ENCODE measurements around the gene RTN4IP1. TPM values are rescaled to one million over a fixed set of nuclear protein-coding genes. Genes with fewer than 3 reads are reported as not detected.

Gene RTN4IP1
- total and polyA plus RNA-seq, 2 of the 13 experiments (the other 11 are each of a cell fraction or from before 2014, with no cell fraction given), result 5.5 to 17.2 TPM

GRCh38 chr6:106613590-106613989, 15.7 kb downstream of the RTN4IP1 start (continued):
- TF ChIP-seq, protein P1, sequence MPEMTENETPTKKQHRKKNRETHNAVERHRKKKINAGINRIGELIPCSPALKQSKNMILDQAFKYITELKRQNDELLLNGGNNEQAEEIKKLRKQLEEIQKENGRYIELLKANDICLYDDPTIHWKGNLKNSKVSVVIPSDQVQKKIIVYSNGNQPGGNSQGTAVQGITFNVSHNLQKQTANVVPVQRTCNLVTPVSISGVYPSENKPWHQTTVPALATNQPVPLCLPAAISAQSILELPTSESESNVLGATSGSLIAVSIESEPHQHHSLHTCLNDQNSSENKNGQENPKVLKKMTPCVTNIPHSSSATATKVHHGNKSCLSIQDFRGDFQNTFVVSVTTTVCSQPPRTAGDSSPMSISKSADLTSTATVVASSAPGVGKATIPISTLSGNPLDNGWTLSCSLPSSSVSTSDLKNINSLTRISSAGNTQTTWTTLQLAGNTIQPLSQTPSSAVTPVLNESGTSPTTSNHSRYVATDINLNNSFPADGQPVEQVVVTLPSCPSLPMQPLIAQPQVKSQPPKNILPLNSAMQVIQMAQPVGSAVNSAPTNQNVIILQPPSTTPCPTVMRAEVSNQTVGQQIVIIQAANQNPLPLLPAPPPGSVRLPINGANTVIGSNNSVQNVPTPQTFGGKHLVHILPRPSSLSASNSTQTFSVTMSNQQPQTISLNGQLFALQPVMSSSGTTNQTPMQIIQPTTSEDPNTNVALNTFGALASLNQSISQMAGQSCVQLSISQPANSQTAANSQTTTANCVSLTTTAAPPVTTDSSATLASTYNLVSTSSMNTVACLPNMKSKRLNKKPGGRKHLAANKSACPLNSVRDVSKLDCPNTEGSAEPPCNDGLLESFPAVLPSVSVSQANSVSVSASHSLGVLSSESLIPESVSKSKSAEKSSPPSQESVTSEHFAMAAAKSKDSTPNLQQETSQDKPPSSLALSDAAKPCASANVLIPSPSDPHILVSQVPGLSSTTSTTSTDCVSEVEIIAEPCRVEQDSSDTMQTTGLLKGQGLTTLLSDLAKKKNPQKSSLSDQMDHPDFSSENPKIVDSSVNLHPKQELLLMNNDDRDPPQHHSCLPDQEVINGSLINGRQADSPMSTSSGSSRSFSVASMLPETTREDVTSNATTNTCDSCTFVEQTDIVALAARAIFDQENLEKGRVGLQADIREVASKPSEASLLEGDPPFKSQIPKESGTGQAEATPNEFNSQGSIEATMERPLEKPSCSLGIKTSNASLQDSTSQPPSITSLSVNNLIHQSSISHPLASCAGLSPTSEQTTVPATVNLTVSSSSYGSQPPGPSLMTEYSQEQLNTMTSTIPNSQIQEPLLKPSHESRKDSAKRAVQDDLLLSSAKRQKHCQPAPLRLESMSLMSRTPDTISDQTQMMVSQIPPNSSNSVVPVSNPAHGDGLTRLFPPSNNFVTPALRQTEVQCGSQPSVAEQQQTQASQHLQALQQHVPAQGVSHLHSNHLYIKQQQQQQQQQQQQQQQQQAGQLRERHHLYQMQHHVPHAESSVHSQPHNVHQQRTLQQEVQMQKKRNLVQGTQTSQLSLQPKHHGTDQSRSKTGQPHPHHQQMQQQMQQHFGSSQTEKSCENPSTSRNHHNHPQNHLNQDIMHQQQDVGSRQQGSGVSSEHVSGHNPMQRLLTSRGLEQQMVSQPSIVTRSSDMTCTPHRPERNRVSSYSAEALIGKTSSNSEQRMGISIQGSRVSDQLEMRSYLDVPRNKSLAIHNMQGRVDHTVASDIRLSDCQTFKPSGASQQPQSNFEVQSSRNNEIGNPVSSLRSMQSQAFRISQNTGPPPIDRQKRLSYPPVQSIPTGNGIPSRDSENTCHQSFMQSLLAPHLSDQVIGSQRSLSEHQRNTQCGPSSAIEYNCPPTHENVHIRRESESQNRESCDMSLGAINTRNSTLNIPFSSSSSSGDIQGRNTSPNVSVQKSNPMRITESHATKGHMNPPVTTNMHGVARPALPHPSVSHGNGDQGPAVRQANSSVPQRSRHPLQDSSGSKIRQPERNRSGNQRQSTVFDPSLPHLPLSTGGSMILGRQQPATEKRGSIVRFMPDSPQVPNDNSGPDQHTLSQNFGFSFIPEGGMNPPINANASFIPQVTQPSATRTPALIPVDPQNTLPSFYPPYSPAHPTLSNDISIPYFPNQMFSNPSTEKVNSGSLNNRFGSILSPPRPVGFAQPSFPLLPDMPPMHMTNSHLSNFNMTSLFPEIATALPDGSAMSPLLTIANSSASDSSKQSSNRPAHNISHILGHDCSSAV (CRISPR knock-in tag; IDR thresholded peaks at IDR 0.05; ENCODE audit: borderline replicate concordance), result no peak
- TF ChIP-seq, protein P2, sequence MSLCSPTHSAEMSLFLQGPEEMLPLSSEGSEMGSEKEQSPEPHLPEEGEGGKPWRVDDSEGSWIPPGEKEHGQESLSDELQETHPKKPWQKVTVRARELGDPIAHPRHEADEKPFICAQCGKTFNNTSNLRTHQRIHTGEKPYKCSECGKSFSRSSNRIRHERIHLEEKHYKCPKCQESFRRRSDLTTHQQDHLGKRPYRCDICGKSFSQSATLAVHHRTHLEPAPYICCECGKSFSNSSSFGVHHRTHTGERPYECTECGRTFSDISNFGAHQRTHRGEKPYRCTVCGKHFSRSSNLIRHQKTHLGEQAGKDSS (CRISPR knock-in tag; IDR thresholded peaks at IDR 0.05; ENCODE audit: borderline replicate concordance, low read depth), result no peak
- TF ChIP-seq GTF2F1 (IDR thresholded peaks at IDR 0.05; ENCODE audit: low read length), result no peak
- no peak for TF ChIP-seq ZNF20 (CRISPR knock-in tag; IDR thresholded peaks at IDR 0.05)
- TF ChIP-seq MAFK (conservative IDR thresholded peaks at IDR 0.05 in 1 of 2, IDR thresholded peaks at IDR 0.05 in 1 of 2; ENCODE audit: low read length in 2 of 2), result no peak
- TF ChIP-seq ZNF563 (CRISPR knock-in tag; IDR thresholded peaks at IDR 0.05), result no peak
- no peak for TF ChIP-seq FOXO4 (CRISPR knock-in tag; conservative IDR thresholded peaks at IDR 0.05)

Measured in HepG2 (cell line).